PFSK-1 (cell line): ENCODE measurements around the gene PWWP2A.

Experiments
- SIN3A ChIP-seq: IDR thresholded peaks from 2 replicates; pipeline ENCODE4 v1.6.1; 2012; ENCODE audit warnings: mild to moderate bottlenecking, low read length, moderate library complexity, borderline replicate concordance; ENCODE audit not compliant: insufficient read depth
- TAF1 ChIP-seq: IDR thresholded peaks from 2 replicates; pipeline ENCODE4 v1.6.1; 2012; ENCODE audit warnings: low read length, control low read depth, borderline replicate concordance; ENCODE audit not compliant: insufficient read depth

DNA sequence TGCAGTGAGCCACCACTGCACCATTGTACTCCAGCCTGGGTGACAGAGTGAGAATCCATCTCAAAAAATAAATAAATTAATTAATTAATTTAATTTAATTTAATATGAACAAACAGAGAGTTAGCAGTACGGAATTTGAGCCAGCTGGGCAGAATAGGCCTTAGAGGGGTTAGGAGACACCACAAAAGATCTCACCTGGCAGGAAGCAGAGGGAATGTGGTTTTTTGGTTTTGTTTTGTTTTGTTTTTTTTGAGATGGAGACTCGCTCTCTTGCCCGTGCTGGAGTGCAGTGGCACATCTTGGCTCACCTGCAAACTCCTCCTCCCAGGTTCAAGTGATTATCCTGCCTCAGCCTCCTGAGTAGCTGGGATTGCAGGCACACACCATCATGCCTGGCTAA, 31.8 kb upstream of the PWWP2A start:
- TF ChIP-seq SIN3A (no peak), TAF1 (no peak)
